GM21390 (cell line): Measurements from ENCODE around the gene THSD1.

Experiments
- ATAC-seq: cut with Tn5 transposase; IDR thresholded peaks from one replicate; pipeline ENCODE4 v1.9.1; 2021; ENCODE audit not compliant: unreplicated experiment

The THSD1 gene, protein sequence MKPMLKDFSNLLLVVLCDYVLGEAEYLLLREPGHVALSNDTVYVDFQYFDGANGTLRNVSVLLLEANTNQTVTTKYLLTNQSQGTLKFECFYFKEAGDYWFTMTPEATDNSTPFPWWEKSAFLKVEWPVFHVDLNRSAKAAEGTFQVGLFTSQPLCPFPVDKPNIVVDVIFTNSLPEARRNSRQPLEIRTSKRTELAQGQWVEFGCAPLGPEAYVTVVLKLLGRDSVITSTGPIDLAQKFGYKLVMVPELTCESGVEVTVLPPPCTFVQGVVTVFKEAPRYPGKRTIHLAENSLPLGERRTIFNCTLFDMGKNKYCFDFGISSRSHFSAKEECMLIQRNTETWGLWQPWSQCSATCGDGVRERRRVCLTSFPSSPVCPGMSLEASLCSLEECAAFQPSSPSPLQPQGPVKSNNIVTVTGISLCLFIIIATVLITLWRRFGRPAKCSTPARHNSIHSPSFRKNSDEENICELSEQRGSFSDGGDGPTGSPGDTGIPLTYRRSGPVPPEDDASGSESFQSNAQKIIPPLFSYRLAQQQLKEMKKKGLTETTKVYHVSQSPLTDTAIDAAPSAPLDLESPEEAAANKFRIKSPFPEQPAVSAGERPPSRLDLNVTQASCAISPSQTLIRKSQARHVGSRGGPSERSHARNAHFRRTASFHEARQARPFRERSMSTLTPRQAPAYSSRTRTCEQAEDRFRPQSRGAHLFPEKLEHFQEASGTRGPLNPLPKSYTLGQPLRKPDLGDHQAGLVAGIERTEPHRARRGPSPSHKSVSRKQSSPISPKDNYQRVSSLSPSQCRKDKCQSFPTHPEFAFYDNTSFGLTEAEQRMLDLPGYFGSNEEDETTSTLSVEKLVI

DNA sequence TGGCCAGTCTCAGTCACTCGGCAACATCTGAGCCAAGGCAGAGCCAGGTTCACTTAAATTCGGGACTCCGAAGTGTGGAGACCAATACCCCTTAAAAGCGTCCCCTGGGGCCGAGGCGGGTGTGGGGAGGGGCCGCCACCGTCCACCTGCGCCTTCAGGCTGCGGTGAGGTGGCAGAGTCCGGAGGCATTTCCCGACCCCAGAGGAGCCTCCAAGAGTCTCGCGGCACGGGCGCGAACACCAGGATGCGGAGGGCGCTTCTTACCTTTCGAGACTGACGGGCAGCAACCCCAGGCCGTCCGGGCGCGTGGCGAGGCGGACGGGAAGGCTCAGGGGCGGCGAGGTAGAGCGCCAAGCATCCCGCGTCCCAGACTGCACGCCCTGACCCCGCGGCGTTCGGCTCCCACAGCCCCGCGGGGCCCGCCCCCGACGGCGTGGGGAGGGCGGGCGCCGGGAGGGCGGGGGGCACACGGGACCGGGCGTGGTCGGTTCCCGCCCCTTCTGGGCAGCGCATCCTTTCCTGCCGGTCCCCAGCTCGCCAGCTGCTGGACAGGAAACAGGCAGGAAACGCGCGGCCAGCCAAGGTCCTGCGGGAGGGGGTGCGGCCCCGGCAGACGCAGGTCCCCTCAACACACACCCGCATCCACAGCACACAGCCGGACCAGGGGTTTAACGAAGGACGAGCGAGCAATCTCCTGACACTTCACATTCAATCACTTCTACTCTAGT is at the start of gene THSD1:
Gene THSD1, minus strand, starts transcription at position 406 of the 728 bp plus-strand sequence. CDS start 3,572 bp downstream, outside the sequence.
- ATAC-seq = no peak

DNA sequence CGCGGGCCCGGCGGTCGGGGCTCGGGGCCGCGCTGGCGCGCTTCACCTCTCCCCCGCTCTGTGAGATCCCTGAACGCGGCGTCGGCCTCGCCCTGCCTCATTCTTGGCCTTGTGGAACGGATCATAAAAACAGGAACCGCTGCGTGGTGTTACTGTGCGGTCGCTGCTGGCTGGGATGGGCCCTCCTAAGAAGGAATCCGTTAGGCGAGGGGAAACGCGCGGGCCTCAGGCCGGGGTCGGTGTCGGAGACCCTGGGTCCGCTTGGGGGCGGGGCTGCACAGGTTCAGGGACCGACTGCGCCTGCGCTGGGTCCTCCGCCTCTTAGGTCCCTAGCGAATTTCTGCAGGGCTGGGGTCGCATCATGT is 49.7 kb upstream of the THSD1 start:
- ATAC-seq = peak; percentile 24

GRCh38 chr13:52454820-52455676 is 49.1 kb upstream of the THSD1 start, which contains the start of gene CKAP2:
Gene CKAP2, plus strand, starts transcription at chr13:52455478. Its CDS starts 79 bp downstream, at chr13:52455557.
- peak; percentile 75 for ATAC-seq

DNA sequence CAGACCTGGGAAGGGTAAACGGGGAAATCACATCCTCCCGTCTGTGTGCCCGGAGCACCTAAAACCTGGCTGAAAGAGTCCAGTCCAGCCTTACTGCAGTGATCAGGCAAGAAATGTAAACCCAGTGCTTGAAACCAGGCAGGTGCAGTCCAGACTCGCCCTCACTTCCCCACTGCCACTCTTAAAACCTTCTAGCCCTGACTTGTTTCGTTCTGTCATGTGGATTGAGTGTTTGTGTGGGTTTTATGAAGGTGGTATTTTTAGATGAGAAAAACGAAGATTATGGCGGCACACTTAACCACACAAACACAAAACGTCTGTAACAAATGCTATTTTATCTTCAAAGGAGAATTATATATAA is 48.5 kb upstream of the THSD1 start:
- peak; percentile 29 for ATAC-seq

DNA sequence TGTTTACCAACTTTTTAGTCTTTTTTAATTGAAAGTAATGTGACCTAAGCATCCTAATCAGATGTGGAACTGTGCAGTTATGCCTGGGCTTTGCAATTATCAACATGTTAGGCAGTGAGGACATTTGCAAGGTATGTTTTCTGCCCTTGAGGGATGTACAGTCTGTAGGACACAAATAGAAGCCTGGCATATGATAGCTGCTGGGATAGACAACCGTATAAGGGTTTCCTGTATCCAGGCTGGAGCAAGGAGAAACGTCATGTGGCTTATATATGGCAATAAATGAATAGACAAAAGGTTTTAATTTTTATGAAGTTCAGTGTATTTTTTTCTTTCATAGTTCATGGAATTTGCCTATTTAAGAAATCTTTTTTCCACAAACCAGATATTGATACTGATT is 46.5 kb upstream of the THSD1 start:
- no peak for ATAC-seq

GRCh38 chr13:52451135-52451804 is 45.3 kb upstream of the THSD1 start:
- ATAC-seq = no peak

DNA sequence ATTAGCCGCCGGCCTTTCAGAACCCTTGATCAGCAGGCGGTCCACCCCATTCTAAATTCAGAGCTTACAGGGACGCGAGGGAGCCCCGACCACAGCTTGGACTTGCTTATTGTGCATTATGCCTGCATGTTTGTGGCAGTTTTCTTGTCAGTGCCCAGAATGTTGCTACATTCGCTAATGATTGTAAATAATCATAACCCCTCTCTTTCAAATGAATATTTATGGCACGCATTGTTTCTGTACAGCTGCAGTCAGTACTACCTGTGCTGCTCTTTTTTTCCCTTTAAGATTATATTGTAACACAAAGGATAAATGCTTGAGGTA is 44.8 kb upstream of the THSD1 start:
- ATAC-seq = no peak

GRCh38 chr13:52450012-52450792 is 44.2 kb upstream of the THSD1 start, which contains the start of gene VPS36:
Gene VPS36, minus strand, starts transcription at chr13:52450634. Its CDS starts 40 bp downstream, at chr13:52450594.
- peak; percentile 67 for ATAC-seq

DNA sequence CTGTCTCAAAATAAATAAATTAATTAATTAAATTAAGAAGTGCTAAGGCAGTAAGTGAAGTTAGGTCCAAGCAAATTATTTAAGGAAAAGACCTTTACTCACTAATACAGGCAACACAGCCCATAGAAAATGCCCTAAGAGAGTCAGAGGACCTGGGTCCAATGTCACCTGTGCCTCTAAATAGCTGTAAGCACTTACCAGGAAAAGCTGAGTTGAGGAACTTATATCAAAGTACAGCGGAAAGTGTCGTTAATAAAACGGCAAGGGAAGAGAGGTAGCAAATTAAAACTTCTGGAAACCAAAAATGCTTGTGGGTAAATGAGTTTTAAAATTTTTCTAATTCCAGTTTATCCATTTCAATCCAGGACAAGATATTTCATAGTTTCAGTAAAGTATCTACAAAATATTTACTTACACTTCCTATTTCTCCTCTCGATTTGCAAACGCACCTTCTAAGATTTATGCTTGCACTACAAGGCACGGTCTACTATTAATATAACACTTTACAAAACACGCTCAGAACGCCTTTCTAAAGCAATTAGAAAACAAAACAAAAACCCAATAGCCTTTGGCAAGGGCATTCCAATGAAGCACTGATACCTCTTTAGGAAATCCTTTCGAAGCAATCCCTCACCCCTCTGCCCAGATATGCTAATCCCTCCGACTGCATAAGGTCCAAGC is 43.5 kb upstream of the THSD1 start:
- no peak for ATAC-seq

- ATAC-seq = no peak
Observed at GRCh38 chr13:52447815-52448552, 42.0 kb upstream of the THSD1 start.

- ATAC-seq = no peak
Observed at GRCh38 chr13:52447354-52447753, 41.4 kb upstream of the THSD1 start.

- no peak for ATAC-seq
Observed at GRCh38 chr13:52446265-52446664, 40.3 kb upstream of the THSD1 start.

- ATAC-seq = no peak
Observed at GRCh38 chr13:52432456-52432855, 26.5 kb upstream of the THSD1 start.

GRCh38 chr13:52428295-52428694 is 22.3 kb upstream of the THSD1 start:
- ATAC-seq = no peak

- no peak for ATAC-seq
Observed at GRCh38 chr13:52421216-52421615, 15.2 kb upstream of the THSD1 start.

- ATAC-seq = no peak
Observed at GRCh38 chr13:52419080-52419479, 13.1 kb upstream of the THSD1 start.

- no peak for ATAC-seq
Observed at GRCh38 chr13:52414963-52415362, 9.0 kb upstream of the THSD1 start.

DNA sequence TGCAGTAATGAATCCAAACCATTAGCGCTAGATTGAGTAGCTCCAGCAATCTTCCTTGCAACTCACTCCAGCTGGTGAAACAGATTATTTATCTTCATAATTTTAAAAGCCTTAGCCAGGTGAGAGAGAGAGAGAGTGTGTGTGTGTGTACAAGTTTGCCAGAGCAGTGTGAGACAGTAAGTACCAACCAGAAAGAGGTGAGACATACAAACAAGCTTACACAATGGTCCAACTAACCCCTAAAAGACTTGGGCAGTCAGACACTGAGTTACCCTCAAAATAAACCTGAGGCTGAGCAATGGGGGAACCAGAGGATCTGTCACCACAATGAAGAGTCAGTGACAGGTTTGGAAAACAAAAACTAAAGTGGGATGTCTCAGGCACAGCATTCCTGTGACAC is 8.1 kb upstream of the THSD1 start:
- no peak for ATAC-seq
